NCI-H1417 treated with DMSO at 0.1 percent for 48 hours (cell line): ENCODE results near the gene GLIPR1.
"Not testable (repeated sequence)": the region's sequence is repeated elsewhere in the genome, so short reads cannot be mapped to it uniquely, and the experiment has no call there.

Experiments used
- DNase-seq: peaks from one replicate; lab custom pipeline; 2025; lab: John Stamatoyannopoulos, UW

GLIPR1 gene

DNA sequence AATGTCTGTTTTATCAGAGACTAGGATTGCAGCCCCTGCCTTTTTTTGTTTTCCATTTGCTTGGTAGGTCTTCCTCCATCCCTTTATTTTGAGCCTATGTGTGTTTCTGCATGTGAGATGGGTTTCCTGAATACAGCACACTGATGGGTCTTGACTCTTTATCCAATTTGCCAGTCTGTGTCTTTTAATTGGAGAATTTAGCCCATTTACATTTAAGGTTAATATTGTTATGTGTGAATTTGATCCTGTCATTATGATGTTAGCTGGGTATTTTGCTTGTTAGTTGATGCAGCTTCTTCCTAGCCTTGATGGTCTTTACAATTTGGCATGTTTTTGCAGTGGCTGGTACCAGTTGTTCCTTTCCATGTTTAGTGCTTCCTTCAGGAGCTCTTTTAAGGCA is 40.7 kb downstream of the GLIPR1 start:
- DNase-seq, result not testable (repeated sequence)

DNA sequence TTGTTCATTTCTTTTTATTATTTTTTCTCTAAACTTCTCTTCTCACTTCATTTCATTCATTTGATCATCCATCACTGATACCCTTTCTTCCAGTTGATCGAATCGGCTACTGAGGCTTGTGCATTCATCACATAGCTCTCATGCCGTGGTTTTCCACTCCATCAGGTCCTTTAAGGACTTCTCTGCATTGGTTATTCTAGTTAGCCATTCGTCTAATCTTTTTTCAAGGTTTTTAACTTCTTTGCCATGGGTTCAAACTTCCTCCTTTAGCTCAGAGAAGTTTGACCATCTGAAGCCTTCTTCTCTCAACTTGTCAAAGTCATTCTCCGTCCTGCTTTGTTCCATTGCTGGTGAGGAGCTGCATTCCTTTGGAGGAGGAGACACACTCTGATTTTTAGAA is 41.6 kb downstream of the GLIPR1 start:
- not testable (repeated sequence) for DNase-seq

DNA sequence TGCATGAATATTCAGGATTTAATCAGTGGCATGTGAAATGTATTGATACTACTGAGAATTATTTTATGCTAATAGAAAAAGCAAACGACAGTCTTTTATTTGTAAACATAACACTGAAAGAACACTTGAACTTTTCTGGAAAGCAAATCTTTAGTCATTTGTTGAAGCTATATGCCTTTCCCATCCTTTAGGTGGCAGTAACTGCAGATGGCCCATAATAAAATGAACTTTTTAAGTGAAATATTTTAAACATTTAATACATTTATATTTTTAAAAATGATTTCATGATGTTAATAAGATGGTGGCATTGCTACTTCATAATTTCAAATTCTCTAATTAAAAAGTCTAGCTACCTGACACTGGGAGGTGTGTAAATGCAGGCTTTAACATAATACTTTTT is 44.7 kb downstream of the GLIPR1 start:
- no peak for DNase-seq

DNA sequence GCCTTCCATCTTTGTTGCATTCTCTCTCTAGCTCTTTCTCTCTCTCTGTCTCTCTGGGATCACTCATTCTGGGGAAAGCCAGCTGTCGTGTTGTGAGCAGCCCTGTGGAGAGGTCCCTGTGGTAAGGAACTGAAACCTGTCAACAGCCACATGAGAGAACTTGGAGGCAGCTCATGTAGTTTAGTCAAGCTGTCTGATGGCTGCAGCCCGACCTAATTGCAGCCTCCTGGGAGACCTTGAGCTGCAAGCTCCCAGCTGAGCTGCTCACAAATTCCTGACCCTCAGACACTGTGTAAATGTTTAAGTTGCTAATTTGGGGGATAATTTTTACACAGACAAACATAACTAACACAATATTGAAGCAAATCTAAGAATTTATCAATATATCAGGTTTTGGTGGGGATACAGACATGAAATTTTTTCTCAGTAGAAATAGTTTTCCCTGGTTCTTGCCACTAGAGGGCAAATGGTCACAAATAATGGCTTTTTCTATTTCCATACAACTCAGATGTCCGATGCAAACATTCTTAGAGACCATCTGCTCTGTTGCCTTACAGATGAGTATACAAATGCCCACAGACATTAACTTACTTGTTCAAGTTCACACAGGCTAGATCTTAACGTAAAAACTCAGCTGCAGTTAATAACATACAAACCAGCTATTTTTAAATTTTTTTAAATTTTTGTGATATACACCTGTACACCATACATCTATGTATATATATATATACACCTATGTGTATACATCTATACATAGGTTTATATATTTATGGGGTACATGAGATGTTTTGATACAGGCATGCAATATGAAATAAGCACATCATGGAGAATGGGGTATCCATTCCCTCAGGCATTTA is 46.3 kb downstream of the GLIPR1 start:
- peak; percentile 71 for DNase-seq

DNA sequence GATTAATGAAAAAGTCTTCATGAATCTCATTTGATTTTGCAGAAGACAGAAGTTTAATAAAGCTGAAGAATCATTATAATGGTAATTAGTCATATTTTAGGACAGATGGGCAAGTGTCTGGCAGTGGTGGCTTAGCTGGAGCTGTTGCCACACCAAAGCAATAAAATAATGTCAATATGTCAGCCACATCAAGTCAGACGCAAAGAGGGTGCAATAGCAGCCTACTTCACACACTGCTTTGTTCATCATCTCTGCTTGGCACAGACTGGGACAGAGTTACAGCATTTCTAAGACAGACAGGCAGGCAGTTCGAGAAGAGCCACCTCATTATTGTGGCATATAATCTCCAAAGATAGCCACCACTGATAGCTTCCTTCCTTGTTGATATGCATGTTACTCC is 47.7 kb downstream of the GLIPR1 start:
- DNase-seq, result no peak

DNA sequence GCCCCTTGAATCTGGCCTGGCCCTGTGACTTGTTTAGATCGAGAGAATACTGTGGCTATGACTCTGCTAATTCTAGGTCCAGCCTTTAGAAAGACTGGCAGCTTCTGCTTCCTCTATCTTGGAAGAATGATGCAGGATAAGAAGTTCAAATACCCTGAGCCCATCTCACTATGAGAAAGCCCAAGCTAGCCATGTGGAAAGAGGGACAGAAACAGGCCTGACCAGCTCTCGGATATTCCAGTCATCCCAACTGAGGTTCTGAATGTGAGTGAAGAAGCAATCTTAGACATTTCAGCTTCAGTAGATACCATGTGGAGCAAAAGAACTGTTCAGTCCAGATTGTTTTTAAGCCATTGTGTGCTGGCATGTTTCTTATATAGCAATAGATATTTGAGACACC is 48.1 kb downstream of the GLIPR1 start:
- DNase-seq, result no peak

DNA sequence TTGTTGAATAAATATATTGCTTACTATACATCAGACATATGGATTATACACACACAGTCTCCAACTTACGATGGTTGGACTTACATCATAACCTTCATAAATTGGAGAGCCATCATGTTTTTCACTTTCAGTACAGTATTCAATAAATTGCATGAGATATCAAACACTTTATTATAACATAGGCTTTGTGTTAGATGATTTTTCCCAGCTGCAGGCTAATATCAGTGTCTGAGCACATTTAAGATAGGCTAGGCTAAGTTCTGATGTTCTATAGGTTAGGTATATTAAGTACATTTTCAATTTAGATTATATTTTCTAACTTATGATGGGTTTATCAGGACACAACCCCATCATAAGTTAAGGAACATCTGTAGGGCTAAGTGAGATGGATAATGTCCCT is 48.8 kb downstream of the GLIPR1 start:
- DNase-seq, result no peak

DNA sequence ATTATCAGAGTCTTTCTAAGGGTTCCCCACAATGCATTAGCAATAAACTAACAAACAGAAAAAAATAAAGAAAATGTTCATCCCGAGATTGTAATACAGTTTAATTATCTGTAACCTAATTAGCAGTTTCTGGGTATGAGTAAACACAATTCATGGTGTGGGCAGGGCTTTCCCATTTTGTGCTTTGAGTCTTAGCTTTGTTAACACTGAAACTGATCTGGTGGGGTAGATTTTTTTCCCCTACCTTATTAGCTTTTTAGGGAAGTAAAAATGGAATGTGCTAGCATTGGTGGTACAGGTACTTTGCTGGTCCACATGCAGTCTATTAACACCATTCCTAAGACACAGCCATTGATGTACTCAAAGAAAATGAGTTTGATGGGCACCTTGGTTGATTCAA is 49.3 kb downstream of the GLIPR1 start:
- no peak for DNase-seq

DNA sequence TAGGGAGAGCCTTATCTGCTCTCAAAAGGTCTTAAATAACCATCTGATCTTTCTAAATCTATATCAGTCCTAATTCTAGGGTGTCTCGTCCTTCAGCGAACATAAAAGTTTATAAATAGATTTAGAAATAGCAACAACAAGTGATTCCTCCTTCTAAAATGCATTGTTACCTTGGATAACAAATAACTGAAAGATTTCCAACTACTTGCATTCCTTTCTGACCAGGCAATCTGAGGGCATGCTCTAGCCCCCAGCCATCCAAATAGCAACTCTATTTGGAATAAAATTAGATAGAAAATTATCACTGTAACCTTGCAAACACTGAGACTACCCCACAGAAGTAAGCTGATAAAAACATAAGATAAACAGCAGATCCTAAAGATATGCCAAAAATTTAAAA is 52.7 kb downstream of the GLIPR1 start:
- no peak for DNase-seq

DNA sequence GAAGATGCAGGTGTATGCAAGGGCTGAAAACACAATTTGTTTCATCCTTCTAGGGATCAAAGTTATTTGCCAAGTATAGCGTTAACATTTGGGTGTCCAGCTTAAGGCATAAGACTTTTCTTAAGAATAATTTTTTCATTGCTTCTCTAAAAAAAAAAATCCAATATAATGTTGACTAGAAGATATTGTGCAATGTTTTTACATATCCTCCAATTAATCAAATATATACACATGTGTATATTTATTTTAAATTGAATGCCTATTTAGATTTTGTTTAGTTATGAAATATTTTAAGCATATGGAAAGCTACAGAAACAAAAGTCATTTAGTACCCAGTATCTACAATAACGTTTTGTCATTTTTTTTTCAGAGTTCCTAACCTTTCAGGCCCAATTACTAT is 59.3 kb downstream of the GLIPR1 start:
- no peak for DNase-seq

DNA sequence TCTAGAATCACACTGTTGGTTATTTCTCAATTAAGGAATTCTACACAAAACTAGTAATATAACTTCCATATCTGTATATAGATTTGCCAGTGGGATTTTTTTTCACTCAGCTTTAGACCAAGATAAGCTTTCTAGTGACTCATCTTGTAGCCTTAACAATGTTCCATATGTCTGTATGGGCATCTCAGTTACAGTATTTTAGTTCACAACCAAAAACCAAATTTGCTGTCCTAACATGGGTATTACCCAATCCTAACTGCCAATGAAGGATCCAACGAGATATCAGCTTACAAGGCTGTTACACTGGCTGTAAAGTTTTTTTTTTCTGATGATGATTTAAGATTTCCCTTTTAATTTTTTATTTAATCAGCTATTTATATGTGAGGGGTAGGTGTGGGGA is 62.4 kb downstream of the GLIPR1 start:
- DNase-seq, result no peak

DNA sequence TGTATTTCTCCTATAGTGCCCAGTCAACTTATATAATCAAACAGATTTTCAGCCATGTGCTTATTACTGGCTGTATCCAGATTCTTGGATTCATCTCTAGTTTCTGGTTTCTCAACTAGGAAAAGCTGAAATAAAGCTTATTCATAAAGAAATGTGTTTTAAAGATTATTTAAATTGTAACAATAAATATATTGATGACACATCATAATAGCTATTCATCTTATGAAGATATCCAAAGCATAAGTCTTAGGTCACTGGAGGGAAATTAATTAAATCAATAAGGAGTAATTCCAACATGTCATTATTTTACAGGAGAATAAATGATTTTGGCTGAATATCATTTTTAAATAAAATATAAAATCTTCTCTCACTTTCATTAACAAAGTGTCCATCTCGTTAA is 63.0 kb downstream of the GLIPR1 start:
- DNase-seq, result no peak

DNA sequence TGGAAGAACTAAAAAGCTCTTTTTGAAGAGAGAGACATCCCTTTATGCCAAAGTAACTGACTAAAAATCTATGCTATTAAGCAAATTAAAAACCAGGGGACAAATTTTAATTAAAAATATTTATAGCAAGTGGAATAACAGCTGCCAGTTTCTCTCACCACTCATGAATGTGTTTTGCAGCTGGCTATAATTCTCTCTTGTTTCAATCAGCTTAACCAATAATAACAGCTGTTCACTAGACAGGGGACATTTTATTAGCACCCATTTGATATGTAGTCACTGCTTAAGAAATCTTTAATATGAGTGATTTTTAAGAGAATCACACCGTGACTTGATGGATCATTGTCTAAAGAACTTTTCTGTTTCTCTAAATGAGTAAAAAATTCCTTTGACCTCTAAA is 65.1 kb downstream of the GLIPR1 start:
- no peak for DNase-seq

DNA sequence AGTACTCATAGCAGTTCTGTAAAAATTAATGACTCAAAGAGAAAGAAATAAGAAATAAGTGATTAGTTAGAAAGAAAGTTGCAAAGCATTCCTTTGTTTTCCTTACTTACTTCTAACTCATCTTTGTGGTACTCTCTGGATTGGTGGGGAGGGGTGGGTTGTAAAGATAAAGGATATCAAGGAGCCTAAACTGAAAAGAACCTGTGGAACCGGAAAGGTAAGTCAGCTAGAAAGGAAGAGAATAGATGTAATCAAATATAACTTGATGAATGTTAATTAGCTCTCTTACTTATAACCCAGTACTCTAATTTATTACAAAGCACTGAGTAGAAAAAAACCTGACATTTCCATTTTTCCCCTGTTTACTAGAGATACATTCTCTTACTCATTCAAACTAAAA is 68.3 kb downstream of the GLIPR1 start:
- no peak for DNase-seq

DNA sequence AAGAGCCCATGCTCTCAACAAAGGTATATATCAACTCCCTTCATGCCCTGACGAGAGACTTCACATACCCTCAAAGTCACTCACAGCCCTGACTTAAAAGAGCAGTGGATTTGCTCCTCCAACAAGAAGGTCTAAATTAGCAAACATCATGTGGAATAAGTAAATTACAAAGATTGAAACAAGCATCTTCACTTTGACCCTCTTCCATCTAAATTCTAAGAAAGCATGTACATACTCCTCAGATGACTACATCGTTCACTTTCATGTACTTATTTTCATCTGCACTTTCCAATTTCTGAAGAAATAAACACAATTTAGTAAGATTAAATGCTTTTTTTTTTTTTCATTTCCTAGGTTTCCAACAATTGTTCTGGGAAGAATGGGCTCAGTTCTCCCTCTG is 69.4 kb downstream of the GLIPR1 start:
- no peak for DNase-seq

DNA sequence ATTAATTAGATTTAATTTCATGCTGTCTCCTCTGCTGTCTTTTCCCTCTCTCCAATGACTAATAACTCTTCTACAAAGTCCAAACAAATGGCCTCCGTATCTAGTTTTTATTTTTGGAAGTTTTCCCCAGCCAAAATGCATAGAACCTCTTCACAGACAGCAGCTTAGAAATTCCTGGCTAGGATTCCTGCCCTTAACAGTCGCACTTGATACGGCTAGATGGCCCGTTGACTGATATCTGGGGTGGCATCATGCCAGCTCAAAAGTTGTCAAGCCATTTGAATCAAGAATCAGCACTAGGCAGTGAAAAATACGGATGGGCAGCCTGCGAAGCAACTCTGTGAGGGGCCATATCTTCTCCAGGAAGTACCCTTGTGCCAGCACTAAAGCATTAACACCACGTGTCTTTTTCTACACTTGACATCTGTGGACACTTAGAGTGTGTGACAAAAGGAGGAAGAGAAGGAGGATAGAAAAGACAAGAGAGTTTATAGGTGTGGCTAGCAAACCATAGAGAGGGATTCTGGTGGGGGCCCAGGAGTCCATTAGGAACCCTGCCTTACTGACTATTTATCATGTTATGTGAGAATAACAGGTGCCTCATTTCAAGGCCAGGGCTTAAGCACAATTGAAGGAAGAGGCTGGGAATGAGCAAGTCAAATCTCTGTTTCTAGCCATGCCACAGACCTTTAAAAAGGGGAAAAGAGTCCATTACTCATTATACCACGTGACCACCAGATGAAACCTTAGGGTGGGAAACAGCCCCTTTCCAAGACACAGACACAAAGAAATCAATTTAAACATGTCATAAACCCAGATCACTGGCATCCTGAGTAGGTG is 70.1 kb downstream of the GLIPR1 start:
- DNase-seq, result no peak

DNA sequence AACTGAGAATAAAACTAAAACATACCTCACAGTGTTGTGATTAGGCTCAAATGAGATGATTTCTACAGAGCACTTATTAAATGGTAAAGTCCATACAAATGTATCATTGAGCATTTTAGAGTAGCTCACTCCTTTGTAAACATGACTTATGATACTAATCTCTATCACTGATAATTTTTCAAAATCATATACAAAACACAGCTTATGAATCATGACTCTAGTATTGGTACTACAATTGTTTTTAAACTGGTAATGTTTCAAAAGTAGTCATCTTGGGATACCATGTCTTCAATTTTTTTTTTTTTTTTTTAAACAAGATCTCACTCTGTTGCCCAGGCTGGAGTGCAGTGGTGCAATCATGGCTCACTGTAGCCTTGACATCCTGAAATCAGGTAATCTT is 70.9 kb downstream of the GLIPR1 start:
- no peak for DNase-seq

DNA sequence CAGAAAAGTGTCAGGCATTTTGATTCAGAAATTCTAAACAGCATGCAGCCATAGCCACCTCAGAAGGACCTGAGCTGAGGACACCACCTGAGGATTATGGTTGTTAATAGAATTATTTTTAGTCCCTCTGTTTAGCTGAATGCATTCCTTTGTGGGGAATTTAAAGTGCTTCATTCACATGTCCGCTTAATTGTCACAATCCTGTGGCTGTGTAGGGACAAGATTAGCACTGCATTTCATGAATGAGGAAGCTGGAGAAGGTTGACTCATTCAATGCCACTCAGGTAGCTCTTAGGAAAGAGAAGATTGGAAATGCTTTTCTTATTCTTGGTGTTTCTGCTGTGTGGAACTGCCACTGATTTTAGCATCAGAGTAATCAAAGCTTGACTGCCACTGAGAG is 72.8 kb downstream of the GLIPR1 start:
- DNase-seq, result no peak
